H9 (cell line): ENCODE measurements around the gene EML1. TPM values are rescaled to one million over a fixed set of nuclear protein-coding genes. Genes with fewer than 3 reads are reported as not detected.

Experiments
- DNase-seq: peaks from one replicate; pipeline ENCODE4 v3.0.0-alpha.2; 2017
- H2AFZ ChIP-seq: one replicate; pipeline ENCODE4 v1.6.1; 2013; ENCODE audit warnings: mild to moderate bottlenecking, low read length, control low read depth, moderate library complexity
- H2AK5ac ChIP-seq: 2 replicates; pipeline ENCODE4 v1.6.1; 2013; ENCODE audit warnings: low read length, control low read depth, mixed read lengths; ENCODE audit not compliant: insufficient read length
- H2BK120ac ChIP-seq: one replicate; pipeline ENCODE4 v1.6.1; 2013; ENCODE audit warnings: low read depth, mild to moderate bottlenecking, low read length, control low read depth, inconsistent platforms; ENCODE audit not compliant: poor library complexity, severe bottlenecking
- H2BK12ac ChIP-seq: 2 replicates; pipeline ENCODE4 v1.6.1; 2013; ENCODE audit warnings: low read length, control low read depth, mixed read lengths, low read depth; ENCODE audit not compliant: insufficient read length
- H2BK15ac ChIP-seq: 2 replicates; pipeline ENCODE4 v1.6.1; 2013; ENCODE audit warnings: low read depth, low read length, control low read depth
- H2BK20ac ChIP-seq: one replicate; pipeline ENCODE4 v1.6.1; 2013; ENCODE audit warnings: low read depth, mild to moderate bottlenecking, low read length, control low read depth, inconsistent platforms; ENCODE audit not compliant: poor library complexity, severe bottlenecking
- H2BK5ac ChIP-seq: 2 replicates; pipeline ENCODE4 v1.6.1; 2013; ENCODE audit warnings: low read length, control low read depth, mixed read lengths; ENCODE audit not compliant: insufficient read length
- H3K14ac ChIP-seq: 2 replicates; pipeline ENCODE4 v1.6.1; 2013; ENCODE audit warnings: low read length, control low read depth; ENCODE audit not compliant: insufficient read depth
- H3K18ac ChIP-seq: 2 replicates; pipeline ENCODE4 v1.6.1; 2013; ENCODE audit warnings: low read depth, mild to moderate bottlenecking, mixed read lengths, low read length, control low read depth; ENCODE audit not compliant: insufficient read length
- H3K23ac ChIP-seq: 2 replicates; pipeline ENCODE4 v1.6.1; 2013; ENCODE audit warnings: low read length, control low read depth, mixed read lengths, low read depth; ENCODE audit not compliant: insufficient read length
- H3K23me2 ChIP-seq: 2 replicates; pipeline ENCODE4 v1.6.1; 2013; ENCODE audit warnings: low read depth, mild to moderate bottlenecking, mixed read lengths, low read length, control low read depth; ENCODE audit not compliant: insufficient read length, poor library complexity, severe bottlenecking
- H3K27ac ChIP-seq: 2 replicates; pipeline ENCODE4 v1.5.1; 2013; ENCODE audit warnings: low read length, control low read depth, mixed read lengths, low read depth; ENCODE audit not compliant: insufficient read length
- H3K27me3 ChIP-seq: 2 replicates; pipeline ENCODE4 v1.6.1; 2013; ENCODE audit warnings: low read length, control low read depth, inconsistent platforms; ENCODE audit not compliant: insufficient read depth
- H3K4ac ChIP-seq: 2 replicates; pipeline ENCODE4 v1.6.1; 2013; ENCODE audit warnings: low read depth, mild to moderate bottlenecking, control low read depth, inconsistent platforms, low read length, moderate library complexity
- H3K4me1 ChIP-seq: 2 replicates; pipeline ENCODE4 v1.6.1; 2013; ENCODE audit warnings: low read length, control low read depth, inconsistent platforms; ENCODE audit not compliant: insufficient read depth
- H3K4me2 ChIP-seq: 2 replicates; pipeline ENCODE4 v1.6.1; 2013; ENCODE audit warnings: low read length, control low read depth, mixed read lengths; ENCODE audit not compliant: insufficient read length, insufficient read depth
- H3K56ac ChIP-seq: 2 replicates; pipeline ENCODE4 v1.6.1; 2013; ENCODE audit warnings: low read depth, mild to moderate bottlenecking, mixed read lengths, low read length, control low read depth; ENCODE audit not compliant: insufficient read length
- H3K79me1 ChIP-seq: 2 replicates; pipeline ENCODE4 v1.6.1; 2013; ENCODE audit warnings: low read depth, mild to moderate bottlenecking, moderate library complexity, low read length, control low read depth, inconsistent platforms; ENCODE audit not compliant: insufficient read depth, poor library complexity, severe bottlenecking
- H3K79me2 ChIP-seq: 2 replicates; pipeline ENCODE4 v1.6.1; 2013; ENCODE audit warnings: low read length, control low read depth, inconsistent platforms; ENCODE audit not compliant: insufficient read depth
- H3K9ac ChIP-seq: 2 replicates; pipeline ENCODE4 v1.6.1; 2013; ENCODE audit warnings: low read length, control low read depth, mixed read lengths; ENCODE audit not compliant: insufficient read length; ENCODE audit errors: extremely low read depth
- H3K9me3 ChIP-seq: one replicate; pipeline ENCODE4 v1.6.1; 2013; ENCODE audit warnings: low read depth, low read length, inconsistent platforms; ENCODE audit not compliant: control insufficient read depth
- H3T11ph ChIP-seq: one replicate; pipeline ENCODE4 v1.6.1; 2013; ENCODE audit warnings: mild to moderate bottlenecking, low read length, control low read depth, inconsistent platforms
- H4K20me1 ChIP-seq: one replicate; pipeline ENCODE4 v1.6.1; 2013; ENCODE audit not compliant: control insufficient read depth, insufficient read length, insufficient read depth
- H4K5ac ChIP-seq: 2 replicates; pipeline ENCODE4 v1.6.1; 2013; ENCODE audit warnings: low read depth, mild to moderate bottlenecking, mixed read lengths, low read length, control low read depth; ENCODE audit not compliant: insufficient read length
- H4K8ac ChIP-seq: replicated peaks from 2 replicates; pipeline ENCODE4 v1.6.1; 2013; ENCODE audit warnings: low read length, control low read depth, mixed read lengths, low read depth; ENCODE audit not compliant: insufficient read length
- H4K91ac ChIP-seq: 2 replicates; pipeline ENCODE4 v1.6.1; 2013; ENCODE audit warnings: low read depth, mild to moderate bottlenecking, moderate library complexity, mixed read lengths, low read length, control low read depth; ENCODE audit not compliant: insufficient read length
- H3K27ac Mint-ChIP-seq, 3 experiments: 2 replicates in 2 of 3; 3 replicates in 1 of 3; pipeline ENCODE4 v1.8.0; 2020 to 2021; ENCODE audit warnings: mixed read lengths in 3 of 3, mild to moderate bottlenecking in 1 of 3, moderate library complexity in 1 of 3
- H3K27me3 Mint-ChIP-seq: 2 replicates; pipeline ENCODE4 v1.8.0; 2021; ENCODE audit warnings: low read depth, mild to moderate bottlenecking, moderate library complexity, mixed read lengths
- H3K36me3 Mint-ChIP-seq, 3 experiments: 2 replicates in 2 of 3; 3 replicates in 1 of 3; pipeline ENCODE4 v1.8.0; 2020 to 2021; ENCODE audit warnings: low read depth in 3 of 3, mixed read lengths in 3 of 3; ENCODE audit not compliant: insufficient read depth in 1 of 3
- H3K4me1 Mint-ChIP-seq, 2 experiments: 2 replicates each; pipeline ENCODE4 v1.8.0; 2020; ENCODE audit warnings: mixed read lengths in 2 of 2
- H3K4me3 Mint-ChIP-seq, 2 experiments: 2 replicates in 1 of 2; 3 replicates in 1 of 2; pipeline ENCODE4 v1.8.0; 2020 to 2021; ENCODE audit warnings: mild to moderate bottlenecking in 2 of 2, mixed read lengths in 2 of 2, moderate library complexity in 1 of 2
- H3K9me3 Mint-ChIP-seq, 2 experiments: 2 replicates in 1 of 2; 3 replicates in 1 of 2; pipeline ENCODE4 v1.8.0; 2020; ENCODE audit warnings: mild to moderate bottlenecking in 2 of 2, mixed read lengths in 2 of 2, moderate library complexity in 1 of 2
- WGBS: extraction: QIAGEN DNeasy Blood & Tissue Kit; methylation state at CpG from one replicate; pipeline ENCODE4 v1.1.7; 2013; ENCODE audit warnings: missing lambda C conversion rate, low lambda C conversion rate, mixed read lengths; ENCODE audit not compliant: insufficient read length; ENCODE audit errors: extremely low coverage; 5-methylcytosine and 5-hydroxymethylcytosine counted together
- total RNA-seq: library from RNA; stranded (reverse); gene quantifications from 2 replicates; pipeline ENCODE4 v1.2.1, GENCODE V29; 2021
- TF ChIP-seq, protein P1 (sequence below): fragments of 200-600 bp; sonication (generic); conservative IDR thresholded peaks from 3 replicates; pipeline ENCODE4 v1.8.0; 2021; ENCODE audit warnings: antibody characterized with exemption, mild to moderate bottlenecking

The EML1 gene
- total RNA-seq, 1 experiment from 2014 or later, result 16.7 TPM

DNA sequence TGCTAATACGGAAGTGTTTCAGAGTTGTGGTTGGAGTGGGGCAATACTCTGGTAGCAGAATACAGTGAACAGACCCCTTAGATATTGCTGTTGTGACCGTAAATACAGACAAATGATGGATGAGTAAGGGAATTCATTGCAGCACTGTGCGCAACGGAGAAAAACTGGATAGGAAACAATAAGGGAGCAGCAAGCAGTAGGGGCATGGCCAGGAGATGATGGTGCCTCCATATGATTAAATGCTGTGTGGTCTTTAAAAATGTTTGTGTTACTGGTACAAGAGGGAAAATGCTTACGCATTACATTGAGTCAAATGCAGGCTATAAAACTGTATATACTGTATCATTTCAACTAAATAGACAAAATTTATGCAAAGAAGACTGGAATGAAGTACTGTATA, 61.6 kb downstream of the EML1 start:
- Histone ChIP-seq H3K9ac (no peak overlapping the region), H3K79me2 (no peaks in the 10 kb centered on the region), H2BK12ac (no peak overlapping the region), H2AK5ac (no peak overlapping the region), H3K27me3 (no peaks in the 10 kb centered on the region), H3K4me1 (no peaks in the 10 kb centered on the region; the same call in 1 of the 2 replicates), H2BK20ac (no peak overlapping the region), H2BK120ac (no peak overlapping the region), H3K23me2 (no peaks in the 10 kb centered on the region), H3K9me3 (no peaks in the 10 kb centered on the region), H4K8ac (no peak overlapping the region), H4K5ac (no peak overlapping the region), H2BK5ac (no peak overlapping the region), H3T11ph (no peak overlapping the region), H4K91ac (no peak overlapping the region), H2BK15ac (no peak overlapping the region), H3K56ac (no peak overlapping the region), H2AFZ (no peak overlapping the region), H3K18ac (no peak overlapping the region), H4K20me1 (no peaks in the 10 kb centered on the region), H3K4me2 (no peak overlapping the region), H3K27ac (no peak overlapping the region), H3K79me1 (no peaks in the 10 kb centered on the region), H3K23ac (no peak overlapping the region), H3K4ac (no peak overlapping the region), H3K14ac (no peak overlapping the region)
- DNase-seq, result no peak
- Mint-ChIP-seq H3K27me3 (no peaks in the 10 kb centered on the region), H3K36me3 (peaks cover 0 to 4% (median 0%) of the 10 kb centered on the region in 3 experiments; a peak in 2 of 7 replicates), H3K4me3 (no peak overlapping the region), H3K4me1 (peaks cover 4 to 7% of the 10 kb centered on the region in 2 experiments; a peak in 1 of 4 replicates), H3K9me3 (no peaks in the 10 kb centered on the region; a peak in 1 of 5 replicates), H3K27ac (peak overlapping the region in 1 of 3 experiments; percentile 2; a peak in 3 of 7 replicates)
- TF ChIP-seq, protein P1, sequence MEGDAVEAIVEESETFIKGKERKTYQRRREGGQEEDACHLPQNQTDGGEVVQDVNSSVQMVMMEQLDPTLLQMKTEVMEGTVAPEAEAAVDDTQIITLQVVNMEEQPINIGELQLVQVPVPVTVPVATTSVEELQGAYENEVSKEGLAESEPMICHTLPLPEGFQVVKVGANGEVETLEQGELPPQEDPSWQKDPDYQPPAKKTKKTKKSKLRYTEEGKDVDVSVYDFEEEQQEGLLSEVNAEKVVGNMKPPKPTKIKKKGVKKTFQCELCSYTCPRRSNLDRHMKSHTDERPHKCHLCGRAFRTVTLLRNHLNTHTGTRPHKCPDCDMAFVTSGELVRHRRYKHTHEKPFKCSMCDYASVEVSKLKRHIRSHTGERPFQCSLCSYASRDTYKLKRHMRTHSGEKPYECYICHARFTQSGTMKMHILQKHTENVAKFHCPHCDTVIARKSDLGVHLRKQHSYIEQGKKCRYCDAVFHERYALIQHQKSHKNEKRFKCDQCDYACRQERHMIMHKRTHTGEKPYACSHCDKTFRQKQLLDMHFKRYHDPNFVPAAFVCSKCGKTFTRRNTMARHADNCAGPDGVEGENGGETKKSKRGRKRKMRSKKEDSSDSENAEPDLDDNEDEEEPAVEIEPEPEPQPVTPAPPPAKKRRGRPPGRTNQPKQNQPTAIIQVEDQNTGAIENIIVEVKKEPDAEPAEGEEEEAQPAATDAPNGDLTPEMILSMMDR, result no peak
- no CpG with 5 or more reads among the region's 5 CpGs for WGBS
